Measurements from ENCODE around the gene GPR22. TPM values are rescaled to one million over a fixed set of nuclear protein-coding genes. Genes with fewer than 3 reads are reported as not detected.

The GPR22 gene
- total RNA-seq, 4 donors from 2014 or later, result not detected

- TF ChIP-seq POLR2A (IDR thresholded peaks at IDR 0.05), result no peak
- TF ChIP-seq CTCF (IDR thresholded peaks at IDR 0.05), result no peak
- DNase-seq, result no peak
These were observed 22.9 kb upstream of the GPR22 start for GRCh38 chr7:107446988-107447387.

GRCh38 chr7:107450970-107451369, 18.9 kb upstream of the GPR22 start:
- no peak for DNase-seq
- TF ChIP-seq POLR2A (IDR thresholded peaks at IDR 0.05), result no peak
- TF ChIP-seq CTCF (IDR thresholded peaks at IDR 0.05), result no peak
- no peak overlapping the region for H3K4me3 ChIP-seq
- no peaks in the 10 kb centered on the region for H3K9me3 ChIP-seq
- H3K27ac ChIP-seq, result no peak overlapping the region
- peaks cover 0 to 9% (median 0%) of the 10 kb centered on the region in 3 donors for H3K36me3 ChIP-seq
- intact Hi-C loops (cut with DNase I), result no loop called here
- WGBS, 2 donors, result 92 to 100% methylated on average over 1 of the region's 1 CpG
- no peaks in the 10 kb centered on the region for H3K27me3 ChIP-seq
- H3K4me1 ChIP-seq, result no peaks in the 10 kb centered on the region

More at GRCh38 chr7:107446988-107447387, 22.9 kb upstream of the GPR22 start:
- no peaks in the 10 kb centered on the region for H3K27me3 ChIP-seq
- 54 to 71% methylated on average over 1 of the region's 1 CpG for WGBS, 2 donors
- intact Hi-C loops (cut with DNase I), result no loop called here
- no peak overlapping the region for H3K4me3 ChIP-seq
- H3K9me3 ChIP-seq, result no peaks in the 10 kb centered on the region
- no peaks in the 10 kb centered on the region for H3K4me1 ChIP-seq
- H3K27ac ChIP-seq, result no peak overlapping the region
- H3K36me3 ChIP-seq, result peaks cover 0 to 9% (median 0%) of the 10 kb centered on the region in 3 donors

GRCh38 chr7:107453388-107453787, 16.5 kb upstream of the GPR22 start:
- intact Hi-C loops (cut with DNase I), result no loop called here
- Histone ChIP-seq H3K4me1 (no peaks in the 10 kb centered on the region), H3K36me3 (peaks cover 0 to 15% (median 0%) of the 10 kb centered on the region in 3 donors), H3K27ac (no peak overlapping the region), H3K9me3 (no peaks in the 10 kb centered on the region), H3K27me3 (no peaks in the 10 kb centered on the region), H3K4me3 (no peak overlapping the region)
- no peak for DNase-seq
- WGBS, 2 donors, result 88 to 92% methylated on average over 1 of the region's 1 CpG
- TF ChIP-seq CTCF (IDR thresholded peaks at IDR 0.05) (no peak), POLR2A (IDR thresholded peaks at IDR 0.05) (no peak)

- H3K4me3 ChIP-seq, result no peak overlapping the region
- H3K4me1 ChIP-seq, result no peaks in the 10 kb centered on the region
- peaks cover 0 to 16% (median 0%) of the 10 kb centered on the region in 3 donors for H3K36me3 ChIP-seq
- DNase-seq, result no peak
- intact Hi-C loops (cut with DNase I), result loop anchor here (5.0 to 10.0 kb wide), 2 partner anchors 260 to 403 kb away; no protein-coding TSS in a partner anchor
- H3K9me3 ChIP-seq, result no peaks in the 10 kb centered on the region
- H3K27ac ChIP-seq, result no peak overlapping the region
- H3K27me3 ChIP-seq, result no peaks in the 10 kb centered on the region
- WGBS, 2 donors, result 72% methylated on average over 2 of the region's 2 CpGs
- TF ChIP-seq POLR2A (IDR thresholded peaks at IDR 0.05) (no peak), CTCF (IDR thresholded peaks at IDR 0.05) (no peak)
These were observed 7.8 kb upstream of the GPR22 start for GRCh38 chr7:107461938-107462533.

- DNase-seq, result no peak
- no peaks in the 10 kb centered on the region for H3K4me1 ChIP-seq
- WGBS, 2 donors, result 77 to 90% methylated on average over 6 of the region's 6 CpGs
- no peak overlapping the region for H3K27ac ChIP-seq
- no peaks in the 10 kb centered on the region for H3K27me3 ChIP-seq
- H3K9me3 ChIP-seq, result no peaks in the 10 kb centered on the region
- H3K36me3 ChIP-seq, result peaks cover 0 to 9% (median 0%) of the 10 kb centered on the region in 3 donors
- H3K4me3 ChIP-seq, result no peak overlapping the region
- intact Hi-C loops (cut with DNase I), result loop anchor here (5.0 to 10.0 kb wide), 2 partner anchors 259 to 401 kb away; no protein-coding TSS in a partner anchor
- TF ChIP-seq CTCF (IDR thresholded peaks at IDR 0.05) (peak; percentile 49 to 80 (median 63)), POLR2A (IDR thresholded peaks at IDR 0.05) (no peak)
These were observed 6.4 kb upstream of the GPR22 start for GRCh38 chr7:107463139-107464078.
